ENCODE data around the gene CBX4.

GRCh38 chr17:79835470-79835899 is 3.8 kb downstream of the CBX4 start:
- TF ChIP-seq ZNF274 (IDR thresholded peaks at IDR 0.05; ENCODE audit: low read depth, low read length) (no peak), SUZ12 (IDR thresholded peaks at IDR 0.05; ENCODE audit: extremely low read depth, insufficient read depth, insufficient read length) (no peak)
